Hematopoietic multipotent progenitor cell treated with erythropoietin and hydrocortisone succinate and interleukin-3 and kit ligand, for 8 days (in vitro differentiated cells): ENCODE data around the gene GRP.

Experiments used
- DNase-seq: peaks from one replicate; pipeline ENCODE4 v3.0.0-alpha.2; 2015

GRP gene

DNA sequence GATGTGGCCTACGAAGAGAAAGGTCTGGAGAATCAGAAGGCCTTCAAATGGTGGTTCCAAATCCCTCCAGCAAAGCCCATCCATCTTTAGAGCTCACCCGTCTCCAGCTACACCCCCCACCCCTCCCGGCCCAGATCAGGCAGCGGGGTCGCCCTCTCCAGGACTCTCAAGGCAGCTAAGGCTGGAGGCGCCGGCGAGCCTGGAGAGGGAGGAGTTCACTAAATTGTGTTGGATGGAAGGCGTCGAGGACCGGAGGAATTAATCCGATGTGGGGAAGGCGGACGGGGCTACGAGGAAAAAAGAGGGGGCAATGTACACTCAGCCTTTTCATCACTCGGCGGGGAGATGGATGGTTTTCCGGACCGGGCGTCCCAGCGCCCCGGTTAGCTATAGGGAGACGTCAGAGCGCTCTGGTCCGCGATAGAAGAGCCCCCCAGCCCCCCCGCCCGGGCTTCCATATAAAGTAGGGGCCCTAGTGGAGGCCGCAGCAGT, at the start of gene GRP:
Gene GRP, plus strand, starts transcription at position 487 of the 492 bp plus-strand sequence. CDS start 108 bp downstream, outside the sequence.
- no peak for DNase-seq

DNA sequence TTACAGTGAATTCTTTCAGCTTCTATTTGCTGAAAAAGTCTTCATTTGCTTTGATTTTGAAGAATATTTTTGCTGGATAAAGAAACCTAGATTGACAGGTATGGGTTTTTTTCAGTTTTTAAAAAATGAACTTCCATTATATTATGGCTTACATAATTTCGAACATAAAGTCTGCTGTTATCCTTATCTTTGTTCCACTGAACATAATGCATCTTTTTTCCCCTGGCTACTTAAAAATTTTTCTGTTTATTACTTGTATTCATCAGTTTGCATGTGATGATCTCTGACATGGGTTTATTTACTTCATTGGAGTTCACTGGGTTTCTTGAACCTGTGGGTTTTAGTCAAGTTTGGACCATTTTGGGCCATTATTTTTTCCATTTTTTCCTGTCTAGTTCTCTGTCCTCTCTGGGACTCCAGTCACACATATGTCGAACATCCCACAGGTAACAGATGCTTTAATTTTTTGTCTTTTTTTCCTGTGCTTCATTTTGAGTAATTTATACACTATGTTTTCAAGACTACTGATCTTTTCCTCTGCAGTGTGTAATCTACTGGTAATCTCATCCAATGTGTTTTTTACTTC, 47.2 kb upstream of the GRP start:
- DNase-seq: no peak

DNA sequence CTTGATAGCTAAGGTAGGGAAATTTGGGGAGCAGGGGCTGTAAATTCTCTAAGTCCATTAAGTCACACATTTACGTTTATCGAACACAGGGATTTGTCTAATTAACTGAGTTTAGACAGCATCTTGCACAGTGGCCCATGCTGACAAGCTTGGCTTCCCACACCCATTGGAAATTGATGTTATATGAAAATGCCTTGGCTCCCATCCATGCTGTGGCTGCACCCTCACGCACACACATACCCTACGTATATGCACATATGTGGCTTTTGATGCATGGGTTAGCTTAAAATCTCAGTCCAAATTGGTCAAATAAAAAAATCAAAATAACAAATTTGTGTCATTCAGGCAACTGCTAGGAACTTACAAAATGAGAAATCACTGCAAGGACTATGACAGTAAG, 42.5 kb upstream of the GRP start:
- no peak for DNase-seq

DNA sequence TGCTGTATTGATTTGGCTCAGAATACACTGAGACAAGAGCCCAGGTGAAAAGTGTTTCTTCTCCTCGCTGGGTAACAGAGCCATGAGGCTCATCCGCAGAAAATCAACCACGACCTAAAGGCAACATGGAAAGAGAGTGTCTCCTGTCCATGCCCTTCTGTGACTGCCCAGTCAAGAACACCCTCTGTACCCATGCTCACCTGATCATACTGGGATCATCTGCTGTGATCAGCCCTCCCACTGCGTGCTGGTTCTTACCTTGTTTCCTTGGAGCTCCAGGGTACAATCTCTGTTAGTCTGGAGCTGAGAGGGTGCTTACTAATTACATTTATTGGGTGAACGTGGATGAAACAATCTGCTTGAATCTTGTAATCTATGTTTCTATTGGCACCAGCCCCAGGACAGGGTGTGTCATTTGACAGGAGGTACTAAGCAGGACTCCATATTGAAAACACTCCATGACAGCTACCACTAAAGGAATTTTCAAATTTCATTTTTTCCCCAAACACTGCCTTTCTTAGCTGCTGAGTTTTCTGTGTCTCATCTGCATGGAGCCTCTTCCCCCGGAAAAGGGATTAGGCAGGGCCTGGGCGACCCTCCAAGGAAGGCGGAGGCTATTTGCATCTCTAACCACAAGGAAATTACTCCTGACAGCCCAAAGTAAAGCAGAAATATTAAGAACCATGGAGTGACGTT, 39.7 kb upstream of the GRP start:
- DNase-seq: no peak

DNA sequence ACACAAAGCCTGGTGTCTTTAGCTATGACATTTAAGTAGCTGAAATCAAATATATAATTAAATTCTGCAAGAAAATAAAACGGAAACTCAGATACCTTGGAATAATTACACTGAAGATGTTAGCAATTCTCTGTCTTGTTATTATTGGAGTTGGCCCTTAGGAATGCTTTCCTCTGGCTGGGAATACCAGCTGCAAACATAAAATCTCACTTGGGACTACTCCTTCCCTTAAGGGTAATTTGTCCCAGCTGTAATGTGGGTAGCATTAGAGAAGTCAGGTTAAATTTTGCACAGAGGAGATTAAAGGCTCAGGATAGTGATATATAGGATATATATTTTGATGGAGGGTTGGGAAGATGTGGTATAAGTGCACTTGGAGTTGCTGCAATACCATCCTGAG, 37.3 kb upstream of the GRP start:
- DNase-seq: no peak

DNA sequence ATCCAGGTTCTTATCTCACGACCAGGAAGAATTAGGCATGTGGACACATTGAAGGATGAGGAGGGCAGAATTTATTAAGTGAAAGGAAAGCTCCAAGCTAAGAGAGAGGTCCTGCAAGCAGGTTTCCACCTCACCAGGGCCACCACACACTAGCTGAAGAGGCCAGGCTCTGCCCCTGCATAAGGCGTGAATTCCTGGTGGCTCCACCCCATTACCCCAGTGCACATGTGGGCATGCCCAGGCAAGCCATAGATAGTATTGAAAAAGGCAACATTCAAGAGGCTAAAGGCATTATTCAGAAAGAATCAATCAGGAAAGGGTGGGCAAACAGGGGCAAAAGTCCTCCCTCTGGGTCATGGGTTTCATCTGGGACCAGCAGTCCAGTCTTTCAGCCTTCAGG, 30.9 kb upstream of the GRP start:
- no peak for DNase-seq

DNA sequence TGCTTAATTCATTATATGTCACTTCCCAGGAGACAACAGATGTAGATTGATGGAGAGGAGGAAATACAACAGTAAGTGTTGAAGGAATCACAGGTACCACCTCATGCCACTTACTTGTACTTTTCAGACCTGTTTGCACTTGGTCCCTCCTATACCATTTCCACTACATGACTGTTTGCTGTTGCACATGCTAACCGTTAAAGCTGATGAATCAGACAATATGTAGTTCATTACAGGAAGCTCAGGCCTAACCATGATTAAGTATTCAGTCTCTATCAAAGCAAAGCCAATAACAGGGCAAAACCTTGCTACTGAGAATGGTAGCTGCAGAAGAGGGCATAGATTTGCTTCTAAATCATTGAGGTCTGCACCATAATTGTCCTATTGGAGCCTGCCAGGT, 30.2 kb upstream of the GRP start:
- DNase-seq: no peak

DNA sequence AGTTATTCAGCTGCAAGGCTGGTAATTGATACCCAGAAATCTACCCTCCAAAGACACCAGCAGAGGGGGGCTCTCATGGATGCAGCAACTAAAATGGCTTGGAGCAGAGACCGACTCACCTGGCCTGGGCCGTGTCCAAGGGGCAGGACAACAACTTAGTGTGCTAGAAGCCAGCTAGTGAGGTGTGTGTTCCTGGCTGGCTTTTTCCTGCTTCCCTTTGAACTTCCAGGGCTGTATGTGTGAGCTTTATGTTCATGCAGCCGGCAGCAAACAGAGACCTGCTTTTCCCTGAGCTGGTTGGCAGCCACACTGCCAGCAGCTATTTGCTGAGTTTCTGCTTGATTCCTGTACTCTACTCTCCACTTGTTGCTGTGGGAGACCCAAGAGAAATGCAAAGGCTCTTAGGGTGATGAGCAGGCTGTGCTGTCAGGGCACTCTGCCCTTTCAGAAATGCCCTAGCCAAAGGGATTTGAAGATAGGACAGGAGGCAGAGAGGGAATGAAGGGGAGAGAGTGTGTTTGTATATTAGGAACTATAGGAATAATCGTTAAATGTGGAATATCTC, 23.7 kb upstream of the GRP start:
- DNase-seq: no peak

DNA sequence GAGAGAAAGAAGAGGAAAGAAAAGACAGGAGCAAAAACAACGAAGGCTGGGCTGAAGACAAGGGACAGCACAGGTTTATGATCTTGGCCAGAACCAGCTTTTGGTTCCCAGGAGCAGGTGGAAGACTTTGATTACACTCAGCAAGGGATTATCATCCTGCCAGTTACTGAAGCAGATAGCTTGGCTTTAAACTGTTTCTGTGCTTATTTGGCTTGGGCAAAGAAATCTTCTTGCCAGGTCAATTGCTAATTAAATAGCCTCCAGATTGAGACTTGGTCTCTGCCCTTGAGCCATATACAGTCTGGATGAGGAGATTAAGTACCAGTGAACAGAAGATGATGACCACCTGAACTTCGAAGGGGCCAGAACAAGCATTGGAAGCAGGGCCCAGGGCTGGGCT, 22.3 kb upstream of the GRP start:
- no peak for DNase-seq

DNA sequence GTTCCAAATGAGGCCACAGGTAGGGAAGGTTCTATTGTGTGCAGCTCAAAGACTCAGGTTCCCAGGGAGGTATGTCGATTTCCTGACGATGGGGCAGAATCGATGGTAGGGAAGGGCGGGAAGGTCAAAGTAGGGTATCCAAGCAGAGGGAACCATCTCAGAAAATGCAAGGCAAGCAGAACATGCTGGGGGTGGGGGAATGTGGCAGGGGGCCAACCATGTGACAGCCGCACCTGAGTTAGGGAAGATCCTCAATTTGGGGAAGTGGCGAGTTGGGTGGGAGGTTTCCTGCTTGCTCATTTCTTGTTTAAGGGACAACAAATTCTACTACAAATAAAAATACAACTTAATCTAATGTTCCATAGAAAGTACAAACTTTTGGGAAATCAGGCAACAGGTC, 21.7 kb upstream of the GRP start:
- no peak for DNase-seq

DNA sequence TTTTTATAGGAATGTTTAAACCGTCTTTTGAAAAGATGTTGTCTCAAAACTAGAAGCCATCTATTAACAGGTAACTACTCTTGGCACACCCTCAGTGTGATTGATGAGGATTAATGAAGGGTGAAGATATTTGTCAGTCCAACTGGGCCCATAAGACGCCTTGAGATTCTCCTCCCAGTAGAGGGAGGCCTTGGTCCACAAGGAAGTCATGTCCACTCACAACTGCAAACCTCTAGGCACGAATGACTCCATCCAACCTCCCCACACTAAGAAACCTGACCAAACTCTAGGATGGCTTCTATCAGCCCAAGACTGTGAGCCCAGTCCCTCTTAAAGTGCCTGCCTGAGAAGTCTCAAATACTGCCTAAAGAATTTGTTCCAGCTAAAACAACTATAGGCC, 19.2 kb upstream of the GRP start:
- no peak for DNase-seq

DNA sequence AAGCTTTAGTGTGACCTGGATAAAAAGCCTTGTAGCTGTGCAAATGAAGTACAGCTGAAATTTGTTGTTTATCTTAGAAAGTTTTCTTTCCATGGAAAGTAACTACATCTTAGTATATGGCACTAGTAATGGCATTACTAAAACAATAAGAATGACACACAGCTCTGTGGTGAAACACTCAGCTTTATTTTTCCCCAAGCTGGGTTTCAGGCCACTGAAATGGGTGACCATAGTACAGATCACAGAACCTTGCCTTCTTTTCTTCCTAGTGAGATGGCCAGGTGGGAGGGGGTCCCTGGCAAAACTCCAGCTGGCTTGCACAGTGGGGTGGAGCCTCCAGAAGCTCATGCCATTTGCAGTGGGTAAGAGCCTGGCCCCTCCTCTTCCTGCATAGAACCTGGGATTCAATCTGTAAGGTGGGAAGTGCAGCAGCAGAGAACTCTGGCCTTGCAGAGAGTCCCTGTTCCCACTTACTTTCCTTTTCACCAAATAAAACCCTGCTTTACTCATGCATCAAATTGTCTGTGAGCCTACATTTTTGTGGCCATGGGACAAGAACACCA, 17.6 kb upstream of the GRP start:
- DNase-seq: no peak

DNA sequence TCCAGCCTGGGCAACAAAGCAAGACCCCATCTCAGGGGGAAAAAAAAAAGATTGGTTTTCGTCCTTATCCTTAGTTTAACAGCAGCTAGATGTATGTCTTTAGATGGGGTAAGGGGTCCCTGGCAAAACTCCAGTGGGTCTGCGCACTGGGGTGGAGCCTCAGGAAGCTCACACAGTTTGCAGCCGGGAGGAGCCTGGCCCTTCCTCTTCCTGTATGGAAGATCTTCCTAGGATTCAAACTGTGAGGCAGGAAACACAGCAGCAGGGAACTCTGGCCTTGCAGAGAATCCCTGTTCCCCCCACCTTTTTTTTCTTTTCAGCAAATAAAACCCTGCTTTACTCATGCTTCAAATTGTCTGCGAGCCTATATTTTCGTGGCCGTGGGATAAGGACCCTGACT, 12.5 kb upstream of the GRP start:
- no peak for DNase-seq

DNA sequence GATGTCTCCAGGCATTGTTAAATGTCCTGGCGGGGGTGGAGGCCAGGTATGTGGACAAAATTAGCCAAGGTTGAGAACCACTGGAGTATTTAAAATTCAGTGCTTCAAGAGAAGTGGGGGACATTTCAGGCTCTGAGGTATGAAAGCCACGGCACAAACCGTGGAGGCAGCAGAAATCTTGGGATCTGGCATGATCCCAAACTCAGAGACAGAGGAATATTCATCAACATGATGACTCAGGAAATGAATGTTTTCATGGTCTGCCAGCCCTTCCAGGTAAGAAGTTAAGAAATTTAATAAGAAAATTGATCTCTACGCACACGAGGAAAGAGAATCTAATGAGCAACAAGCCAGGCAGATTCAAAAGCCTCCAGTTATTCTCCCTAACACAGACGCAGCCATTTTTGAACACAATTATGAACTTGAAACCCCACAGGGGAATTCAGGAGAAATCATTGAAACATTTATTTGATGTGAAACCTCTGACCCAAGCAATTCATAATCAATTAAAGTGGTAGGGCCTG, 11.3 kb upstream of the GRP start:
- no peak for DNase-seq

DNA sequence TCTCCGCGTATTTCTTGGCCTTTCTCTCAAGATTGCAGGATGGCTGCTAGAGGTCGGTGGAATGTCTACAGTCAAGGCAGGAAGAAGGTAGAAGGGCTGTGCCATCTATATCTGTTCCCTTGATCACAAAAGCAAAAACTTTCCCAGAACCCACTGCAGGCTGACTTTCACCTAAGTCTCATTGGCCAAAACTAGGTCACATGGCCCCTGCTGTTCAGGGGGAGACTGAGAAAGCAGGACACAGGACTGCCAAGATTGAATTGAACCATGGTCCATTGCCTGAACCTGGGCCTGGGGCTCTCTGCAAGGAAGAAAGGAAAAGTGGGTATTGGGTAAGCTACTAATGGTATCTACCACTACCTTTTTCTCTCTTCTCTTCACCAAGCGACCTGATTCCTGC, 9.7 kb upstream of the GRP start:
- DNase-seq: no peak

DNA sequence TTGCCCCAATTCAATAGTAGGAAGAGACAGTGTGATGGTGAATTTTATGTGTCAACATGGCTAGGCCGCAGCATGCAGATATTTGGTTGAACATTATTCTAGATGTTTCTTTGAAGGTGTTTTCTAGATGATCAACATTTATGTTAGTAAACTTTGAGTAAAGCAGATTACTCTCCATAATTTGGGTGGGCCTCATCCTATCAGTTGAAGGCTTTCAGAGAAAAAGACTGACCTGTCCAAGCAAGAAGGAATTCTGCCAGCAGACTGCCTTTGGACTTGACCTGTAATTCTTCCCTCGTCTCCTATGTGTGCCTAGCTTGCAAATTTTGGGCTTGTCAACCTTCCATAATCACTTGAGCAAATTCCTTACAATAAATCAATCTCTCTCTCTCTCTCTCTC, 8.3 kb upstream of the GRP start:
- no peak for DNase-seq

DNA sequence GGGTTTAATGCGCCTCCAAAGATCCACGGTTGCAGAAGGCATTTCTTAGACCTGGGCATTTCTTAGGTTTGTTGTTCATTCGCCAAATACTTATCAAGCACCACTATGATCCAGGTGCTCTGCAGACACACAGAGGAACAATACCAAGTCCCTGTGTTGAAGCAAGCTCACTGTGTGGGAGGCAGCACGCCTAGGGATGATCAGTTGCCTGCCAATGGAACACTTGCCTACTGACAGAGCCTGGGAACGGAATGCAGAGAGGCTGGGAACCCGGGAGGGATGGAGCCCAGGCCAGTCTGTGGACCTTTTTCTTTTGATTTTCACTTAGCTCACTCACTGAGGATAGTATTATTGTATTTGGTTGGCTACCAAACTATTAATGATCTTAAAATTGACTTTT, 1.9 kb upstream of the GRP start:
- no peak for DNase-seq

DNA sequence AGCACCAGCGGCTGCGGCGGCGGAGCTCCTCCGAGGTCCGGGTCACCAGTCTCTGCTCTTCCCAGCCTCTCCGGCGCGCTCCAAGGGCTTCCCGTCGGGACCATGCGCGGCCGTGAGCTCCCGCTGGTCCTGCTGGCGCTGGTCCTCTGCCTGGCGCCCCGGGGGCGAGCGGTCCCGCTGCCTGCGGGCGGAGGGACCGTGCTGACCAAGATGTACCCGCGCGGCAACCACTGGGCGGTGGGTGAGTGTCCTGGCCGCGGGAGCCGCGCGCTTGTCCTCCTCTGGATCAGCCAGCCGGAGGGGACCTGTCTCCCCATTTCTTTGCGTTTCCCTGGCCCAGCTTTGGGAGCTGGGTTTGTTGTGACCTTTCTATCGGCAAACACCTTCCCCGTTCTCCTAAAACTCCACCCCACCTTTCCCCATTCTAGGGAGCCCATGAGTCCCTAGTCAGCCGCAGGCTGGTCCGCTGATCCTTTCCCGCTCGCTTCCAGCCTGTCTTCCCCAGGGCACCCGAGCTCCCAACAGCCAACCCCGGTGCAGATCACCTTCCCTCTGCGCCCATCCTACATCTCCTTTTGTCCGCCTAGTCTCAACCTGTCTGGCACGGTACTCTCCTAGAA, 316 bp downstream of the GRP start:
- DNase-seq: no peak

DNA sequence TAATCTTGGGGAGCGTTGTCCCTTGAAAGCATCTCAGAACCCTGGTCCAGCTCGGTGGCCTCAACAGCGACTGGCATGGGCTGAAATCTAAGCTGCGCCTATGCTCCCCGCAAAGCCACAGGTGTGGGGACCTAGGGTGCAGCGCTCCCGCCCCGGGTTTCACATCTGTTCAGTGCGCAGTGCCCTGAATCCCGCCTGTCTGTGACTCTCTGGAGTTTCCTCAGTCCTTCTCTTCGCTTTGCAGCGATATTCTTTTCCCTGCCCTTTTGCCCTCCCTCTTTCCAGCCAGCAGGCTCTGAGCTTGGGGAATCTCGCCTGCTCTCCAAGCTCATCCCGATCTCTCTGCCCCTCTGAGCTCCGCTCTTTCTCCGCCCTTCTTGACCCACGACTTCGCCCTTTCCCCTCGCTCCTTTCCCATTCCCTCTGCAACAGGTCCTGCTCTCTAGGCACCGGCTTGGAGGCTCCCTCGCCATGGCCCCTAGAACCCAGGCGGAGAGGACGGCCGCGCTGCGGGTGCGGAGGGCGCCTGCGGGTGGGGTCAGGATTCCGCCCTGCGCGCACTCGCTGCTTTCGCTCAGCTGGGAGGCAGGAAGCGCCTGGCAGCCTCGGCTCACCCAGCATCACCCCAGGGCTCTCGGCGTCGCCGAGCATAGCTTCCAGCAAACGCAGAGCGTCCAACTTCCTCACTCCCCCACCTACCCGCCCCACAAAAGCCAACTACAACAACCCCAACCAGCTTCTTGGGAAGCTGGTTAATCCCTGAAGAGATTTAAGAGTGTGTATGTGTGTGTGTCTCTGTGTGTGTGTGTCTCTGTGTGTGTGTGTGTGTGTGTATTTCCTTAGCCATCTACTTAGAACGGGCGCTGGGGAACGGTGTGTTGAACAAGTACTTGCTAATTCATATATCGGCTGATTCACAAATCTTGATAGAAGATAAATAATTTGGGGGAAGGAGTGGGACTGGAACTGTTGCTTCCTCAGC, 1.1 kb downstream of the GRP start:
- no peak for DNase-seq

DNA sequence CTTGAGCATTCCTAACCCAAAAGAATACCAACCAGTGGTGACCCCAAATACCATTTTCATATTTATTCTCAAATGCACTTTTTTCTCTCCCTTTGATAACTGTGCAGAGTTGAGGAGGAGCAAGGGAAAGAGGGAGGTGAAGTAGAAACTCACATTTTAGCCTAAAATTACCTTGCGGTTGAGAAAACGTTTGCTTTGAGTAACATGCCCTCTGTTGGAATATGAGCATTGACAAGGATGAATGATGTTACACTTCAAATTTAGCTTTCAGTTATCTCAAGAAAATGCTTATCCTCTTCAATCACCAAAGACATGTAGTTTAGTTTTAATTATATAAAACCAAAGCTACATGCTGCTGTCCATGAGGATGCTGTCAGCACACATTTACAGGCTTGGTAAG, 2.4 kb downstream of the GRP start:
- no peak for DNase-seq

DNA sequence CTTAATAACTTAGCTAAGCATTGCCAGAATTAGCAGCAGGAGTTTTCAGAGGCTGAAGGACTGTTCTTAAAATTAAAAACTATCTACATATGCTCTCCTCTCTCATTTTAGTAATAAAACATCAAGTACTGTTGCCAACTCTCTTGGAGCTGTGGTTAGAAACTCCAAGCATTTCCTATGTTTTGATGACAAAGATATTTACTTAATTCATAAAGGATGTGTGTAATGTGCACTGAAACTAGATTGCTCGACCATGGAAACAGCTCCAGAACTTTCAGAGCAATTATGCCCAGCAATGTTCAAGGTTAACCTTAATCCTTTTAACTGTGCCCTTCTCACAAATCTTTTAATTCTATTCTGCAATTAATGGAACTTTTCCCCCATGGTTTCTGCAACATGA, 8.4 kb downstream of the GRP start:
- DNase-seq: no peak

DNA sequence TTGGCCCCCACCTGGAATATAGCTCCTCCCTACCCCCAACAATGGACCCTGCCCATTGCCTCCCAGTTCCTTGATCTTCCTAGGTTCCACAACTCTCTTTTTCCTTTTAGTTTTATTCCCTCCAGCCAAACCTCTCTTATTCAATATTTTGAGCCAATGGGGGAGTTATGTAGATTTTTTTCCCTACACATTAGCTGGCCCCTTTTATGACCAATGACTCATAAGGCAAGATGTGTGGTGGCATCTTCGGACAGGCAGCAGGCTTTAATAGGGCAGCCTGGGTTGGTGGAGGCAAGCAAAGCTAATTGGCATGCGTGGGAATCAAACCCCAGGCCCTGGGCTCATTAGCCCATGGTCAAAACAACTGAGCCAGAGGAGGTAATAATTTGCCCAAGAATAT, 9.2 kb downstream of the GRP start:
- DNase-seq: no peak
